Measurements from ENCODE around the gene CFAP210.

DNA sequence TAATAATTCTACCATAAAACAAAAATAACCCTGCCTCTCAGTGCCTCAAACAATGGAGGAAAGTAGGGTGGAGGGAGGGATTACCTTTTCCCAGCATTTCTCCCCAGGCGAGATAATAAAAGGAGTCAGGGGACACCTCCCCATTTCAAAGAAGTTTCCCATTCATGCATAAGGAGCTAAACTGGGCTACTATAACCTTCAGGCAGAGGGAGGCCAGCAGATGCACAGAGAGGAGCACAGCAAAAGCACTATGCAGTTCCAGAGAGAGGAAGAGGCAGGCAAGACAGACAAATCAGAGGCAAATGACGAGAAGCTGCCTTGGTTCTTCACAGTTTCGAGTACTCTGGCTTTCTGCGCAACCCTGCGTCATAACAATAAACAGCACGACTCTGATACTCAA is 17.4 kb downstream of the CFAP210 start:
- no peak for TF ChIP-seq CTCF (IDR thresholded peaks at IDR 0.05; ENCODE audit: low read length)
- TF ChIP-seq EZH2phosphoT487 (IDR thresholded peaks at IDR 0.05; ENCODE audit: low read length): no peak
- no peak for TF ChIP-seq EZH2 (optimal IDR thresholded peaks at IDR 0.05; ENCODE audit: low read depth, low read length)

All from MM.1S (cell line).